Endothelial cell of umbilical vein (primary cell): ENCODE measurements around the gene UGCG. TPM values are rescaled to one million over a fixed set of nuclear protein-coding genes. Genes with fewer than 3 reads are reported as not detected.

ENCODE experiments used
- BruUV-seq: library from RNA; stranded (reverse); fragments of 400-500 nt; replicated peaks from 2 replicates; lab custom pipeline; 2021; lab: Mats Ljungman, UMichigan
- CTCF ChIA-PET: fragments of 300-600, 350-600 bp; sonication (Branson Sonifier 250); formaldehyde crosslinking; loops from one replicate; lab custom pipeline; 2021; ENCODE audit warnings: antibody characterized with exemption, inconsistent platforms; lab: Charles Lee
- POLR2A ChIA-PET: fragments of 300-600, 350-600 bp; sonication (Branson Sonifier 250); formaldehyde crosslinking; loops from one replicate; lab custom pipeline; 2021; ENCODE audit warnings: antibody characterized with exemption, inconsistent platforms; lab: Charles Lee
- DNase-seq: peaks from one replicate; pipeline ENCODE4 v3.0.0-alpha.2; 2011; ENCODE audit warnings: low read depth, low spot score
- FAIRE-seq: peaks from 2 replicates; lab custom pipeline; 2011; peaks lifted over from hg19 to GRCh38; lab: Jason Lieb, UNC
- H2AFZ ChIP-seq: 2 replicates; pipeline ENCODE4 v1.6.0; 2012; ENCODE audit warnings: low read depth, low read length, control low read depth, inconsistent platforms
- H3K27ac ChIP-seq: 2 replicates; pipeline ENCODE4 v1.5.1; 2011; ENCODE audit warnings: low read depth, mild to moderate bottlenecking, control low read depth, low read length, moderate library complexity; ENCODE audit not compliant: insufficient read depth
- H3K27me3 ChIP-seq, 2 experiments: 2 replicates each; pipeline versions ENCODE4 v1.6.0 to v1.6.1; 2011; ENCODE audit warnings: low read length in 2 of 2, mixed read lengths in 1 of 2; ENCODE audit not compliant: control insufficient read depth in 2 of 2, insufficient read depth in 2 of 2
- H3K36me3 ChIP-seq, 2 experiments: 2 replicates in 1 of 2; 3 replicates in 1 of 2; pipeline ENCODE4 v1.5.1; 2011; ENCODE audit warnings: low read length in 2 of 2, mild to moderate bottlenecking in 1 of 2, moderate library complexity in 1 of 2; ENCODE audit not compliant: control insufficient read depth in 2 of 2, insufficient read depth in 2 of 2; ENCODE audit errors: extremely low read depth in 1 of 2
- H3K4me1 ChIP-seq: 3 replicates; pipeline ENCODE4 v1.5.1; 2011; ENCODE audit warnings: mild to moderate bottlenecking, low read length; ENCODE audit not compliant: control insufficient read depth, insufficient read depth; ENCODE audit errors: extremely low read depth
- H3K4me2 ChIP-seq: 2 replicates; pipeline ENCODE4 v1.6.1; 2011; ENCODE audit warnings: low read length, control low read depth, mixed read lengths; ENCODE audit not compliant: insufficient read depth
- H3K4me3 ChIP-seq, 3 experiments: fragments of 200-600 bp in 1 of 3; sonication (generic), shearing (Covaris generic) in 1 of 3; replicated peaks in 1 of 3; 2 replicates each; pipeline ENCODE4 v1.5.1; 2011 to 2016; ENCODE audit warnings: control low read depth in 3 of 3, low read length in 3 of 3, mild to moderate bottlenecking in 2 of 3, inconsistent platforms in 1 of 3, low read depth in 1 of 3, moderate library complexity in 1 of 3; ENCODE audit not compliant: insufficient read depth in 1 of 3
- H3K79me2 ChIP-seq: 2 replicates; pipeline ENCODE4 v1.6.0; 2012; ENCODE audit warnings: low read length, inconsistent platforms; ENCODE audit not compliant: control insufficient read depth, insufficient read depth
- H3K9ac ChIP-seq: replicated peaks from 2 replicates; pipeline ENCODE3; 2011; ENCODE audit warnings: low read length, control low read depth; ENCODE audit not compliant: insufficient read depth; ENCODE audit errors: extremely low read depth
- H3K9me1 ChIP-seq: replicated peaks from 3 replicates; pipeline ENCODE4 v1.6.0; 2011; ENCODE audit warnings: mild to moderate bottlenecking, low read length; ENCODE audit not compliant: control insufficient read depth, insufficient read depth; ENCODE audit errors: extremely low read depth
- H3K9me3 ChIP-seq: replicated peaks from 2 replicates; pipeline ENCODE4 v1.5.1; 2012; ENCODE audit warnings: low read length, inconsistent platforms; ENCODE audit not compliant: control insufficient read depth, insufficient read depth
- H4K20me1 ChIP-seq: replicated peaks from 2 replicates; pipeline ENCODE3; 2011; ENCODE audit warnings: mild to moderate bottlenecking, low read length; ENCODE audit not compliant: control insufficient read depth, insufficient read depth; ENCODE audit errors: extremely low read depth
- EZH2 ChIP-seq: IDR thresholded peaks from 2 replicates; pipeline ENCODE4 v1.6.1; 2012; ENCODE audit warnings: borderline replicate concordance, low read depth, mild to moderate bottlenecking, moderate library complexity, low read length, inconsistent platforms; ENCODE audit not compliant: severe bottlenecking
- FOS ChIP-seq: IDR thresholded peaks from 2 replicates; pipeline ENCODE4 v1.6.1; 2011; ENCODE audit warnings: mild to moderate bottlenecking, low read length, moderate library complexity, borderline replicate concordance; ENCODE audit not compliant: insufficient read depth
- GATA2 ChIP-seq: IDR thresholded peaks from 2 replicates; pipeline ENCODE4 v1.7.0; 2011; ENCODE audit warnings: low read depth, mild to moderate bottlenecking, moderate library complexity, mixed read lengths, low read length; ENCODE audit not compliant: insufficient read length, insufficient read depth
- JUN ChIP-seq: IDR thresholded peaks from 2 replicates; pipeline ENCODE4 v1.6.1; 2011; ENCODE audit warnings: borderline replicate concordance, low read depth; ENCODE audit not compliant: insufficient read length, insufficient read depth
- MYC ChIP-seq: IDR thresholded peaks from one replicate; pipeline ENCODE4 v1.6.1; 2011; ENCODE audit warnings: mild to moderate bottlenecking, low read depth, low read length
- POLR2A ChIP-seq: IDR thresholded peaks from 2 replicates; pipeline ENCODE4 v1.6.1; 2012; ENCODE audit warnings: low read depth, mild to moderate bottlenecking, control low read depth, low read length
- POLR2AphosphoS5 ChIP-seq: IDR thresholded peaks from 2 replicates; pipeline ENCODE4 v1.6.1; 2012; ENCODE audit warnings: low read depth, mild to moderate bottlenecking, control low read depth, low read length, moderate library complexity; ENCODE audit not compliant: insufficient read depth
- dilution Hi-C: fragments of 300-500 bp; cut with MboI; formaldehyde crosslinking; loops from one replicate; pipeline ENCODE4 v1.15.0; 2019; ENCODE audit warnings: low sequenced_read_pairs; ENCODE audit not compliant: extremely low pct_ligation_motif_present
- intact Hi-C: fragments of 100-400 bp; cut with micrococcal nuclease; formaldehyde crosslinking; loops from one replicate; pipeline ENCODE4 v1.10.0; 2022
- polyA plus RNA-seq, 4 experiments: library from polyadenylated mRNA; depleted of rRNA in 3 of 4; stranded (reverse) in 3 of 4; unstranded in 1 of 4; fragments of >200 nt; gene quantifications; 2 replicates each; pipeline versions ENCODE4 v1.2.1 to v1.2.3, GENCODE V29; 2011 to 2012; ENCODE audit warnings: missing spikeins in 1 of 4
- total RNA-seq: library from RNA; stranded (reverse); gene quantifications from 2 replicates; pipeline ENCODE4 v1.2.3, GENCODE V29; 2021
- TF ChIP-seq, protein P1 (sequence below): IDR thresholded peaks from 2 replicates; pipeline ENCODE4 v1.6.1; 2011; ENCODE audit not compliant: insufficient read depth, insufficient read length
- TF ChIP-seq, protein P2 (sequence below), 2 donors: IDR thresholded peaks; 1 replicate in 1 of 2; 2 replicates in 1 of 2; pipeline ENCODE4 v1.5.1; 2011; ENCODE audit warnings: low read length in 2 of 2, mild to moderate bottlenecking in 2 of 2, moderate library complexity in 2 of 2, control low read depth in 1 of 2, inconsistent platforms in 1 of 2, low read depth in 1 of 2; ENCODE audit not compliant: insufficient read depth in 1 of 2; ENCODE audit errors: extremely low read depth in 1 of 2

UGCG gene
- total and polyA plus RNA-seq, 2 donors (not counting 3 experiments of a cell fraction or from before 2014, with no cell fraction given): 28.5 to 38.5 TPM

DNA sequence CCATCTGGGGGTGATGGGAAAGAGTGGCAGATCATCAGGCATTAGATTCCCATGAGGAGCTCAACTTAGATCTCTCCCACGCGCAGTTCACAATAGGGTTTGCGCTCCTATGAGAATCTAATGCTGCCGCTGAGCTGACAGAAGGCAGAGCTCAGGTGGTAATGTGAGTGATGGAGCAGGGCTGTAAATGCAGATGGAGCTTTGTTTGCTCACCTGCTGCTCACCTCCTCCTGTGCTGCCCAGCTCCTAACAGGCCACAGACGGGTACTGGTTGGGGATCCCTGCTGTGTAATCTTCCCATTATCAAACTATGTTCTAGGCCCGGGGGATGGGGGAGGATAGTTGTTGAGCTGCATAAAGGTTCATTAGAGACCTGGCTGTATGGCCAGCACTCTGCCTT lies 58.4 kb downstream of the UGCG start:
- TF ChIP-seq POLR2AphosphoS5 (no peak), JUN (no peak), GATA2 (no peak), MYC (no peak), POLR2A (no peak), EZH2 (no peak), FOS (no peak)
- TF ChIP-seq, protein P1, sequence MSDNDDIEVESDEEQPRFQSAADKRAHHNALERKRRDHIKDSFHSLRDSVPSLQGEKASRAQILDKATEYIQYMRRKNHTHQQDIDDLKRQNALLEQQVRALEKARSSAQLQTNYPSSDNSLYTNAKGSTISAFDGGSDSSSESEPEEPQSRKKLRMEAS: no peak
- TF ChIP-seq, protein P2, sequence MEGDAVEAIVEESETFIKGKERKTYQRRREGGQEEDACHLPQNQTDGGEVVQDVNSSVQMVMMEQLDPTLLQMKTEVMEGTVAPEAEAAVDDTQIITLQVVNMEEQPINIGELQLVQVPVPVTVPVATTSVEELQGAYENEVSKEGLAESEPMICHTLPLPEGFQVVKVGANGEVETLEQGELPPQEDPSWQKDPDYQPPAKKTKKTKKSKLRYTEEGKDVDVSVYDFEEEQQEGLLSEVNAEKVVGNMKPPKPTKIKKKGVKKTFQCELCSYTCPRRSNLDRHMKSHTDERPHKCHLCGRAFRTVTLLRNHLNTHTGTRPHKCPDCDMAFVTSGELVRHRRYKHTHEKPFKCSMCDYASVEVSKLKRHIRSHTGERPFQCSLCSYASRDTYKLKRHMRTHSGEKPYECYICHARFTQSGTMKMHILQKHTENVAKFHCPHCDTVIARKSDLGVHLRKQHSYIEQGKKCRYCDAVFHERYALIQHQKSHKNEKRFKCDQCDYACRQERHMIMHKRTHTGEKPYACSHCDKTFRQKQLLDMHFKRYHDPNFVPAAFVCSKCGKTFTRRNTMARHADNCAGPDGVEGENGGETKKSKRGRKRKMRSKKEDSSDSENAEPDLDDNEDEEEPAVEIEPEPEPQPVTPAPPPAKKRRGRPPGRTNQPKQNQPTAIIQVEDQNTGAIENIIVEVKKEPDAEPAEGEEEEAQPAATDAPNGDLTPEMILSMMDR (IDR thresholded peaks at IDR 0.05; ENCODE audit: extremely low read depth in 1 of 2, insufficient read depth in 1 of 2, low read depth in 1 of 2, low read length in 2 of 2): no peak
- intact Hi-C loops (no loop called here), dilution Hi-C loops (no loop called here)
- Histone ChIP-seq H3K4me2 (no peak overlapping the region), H3K79me2 (no peaks in the 10 kb centered on the region), H3K27me3 (no peaks in the 10 kb centered on the region), H3K27ac (no peak overlapping the region), H3K9ac (no peak overlapping the region), H4K20me1 (no peaks in the 10 kb centered on the region), H3K36me3 (no peaks in the 10 kb centered on the region), H3K4me1 (peaks cover 36% of the 10 kb centered on the region), H3K9me3 (no peaks in the 10 kb centered on the region), H2AFZ (no peak overlapping the region), H3K4me3 (no peak overlapping the region), H3K9me1 (no peaks in the 10 kb centered on the region)
- DNase-seq (no peak), FAIRE-seq (no peak)
- POLR2A ChIA-PET: no interaction called here
- BruUV-seq: no TSS peak
- CTCF ChIA-PET: interaction anchor here (1.3 to 1.5 kb wide), 3 partner anchors 17 to 120 kb away, joined by 3 to 4 read pairs (median 3); no protein-coding TSS in a partner anchor
